GM12872 (cell line): Measurements from ENCODE around the gene KLC1.
A peak's percentile ranks its signal among the peaks of the same experiment; 100 is the strongest.

Experiments
- TF ChIP-seq, protein P1 (sequence below): IDR thresholded peaks from 3 replicates; pipeline ENCODE4 v1.5.1; 2011; ENCODE audit warnings: low read depth, mild to moderate bottlenecking, low read length, moderate library complexity; ENCODE audit not compliant: insufficient read depth

Gene KLC1

GRCh38 chr14:103749452-103749851 is 120.4 kb downstream of the KLC1 start:
- TF ChIP-seq, protein P1, sequence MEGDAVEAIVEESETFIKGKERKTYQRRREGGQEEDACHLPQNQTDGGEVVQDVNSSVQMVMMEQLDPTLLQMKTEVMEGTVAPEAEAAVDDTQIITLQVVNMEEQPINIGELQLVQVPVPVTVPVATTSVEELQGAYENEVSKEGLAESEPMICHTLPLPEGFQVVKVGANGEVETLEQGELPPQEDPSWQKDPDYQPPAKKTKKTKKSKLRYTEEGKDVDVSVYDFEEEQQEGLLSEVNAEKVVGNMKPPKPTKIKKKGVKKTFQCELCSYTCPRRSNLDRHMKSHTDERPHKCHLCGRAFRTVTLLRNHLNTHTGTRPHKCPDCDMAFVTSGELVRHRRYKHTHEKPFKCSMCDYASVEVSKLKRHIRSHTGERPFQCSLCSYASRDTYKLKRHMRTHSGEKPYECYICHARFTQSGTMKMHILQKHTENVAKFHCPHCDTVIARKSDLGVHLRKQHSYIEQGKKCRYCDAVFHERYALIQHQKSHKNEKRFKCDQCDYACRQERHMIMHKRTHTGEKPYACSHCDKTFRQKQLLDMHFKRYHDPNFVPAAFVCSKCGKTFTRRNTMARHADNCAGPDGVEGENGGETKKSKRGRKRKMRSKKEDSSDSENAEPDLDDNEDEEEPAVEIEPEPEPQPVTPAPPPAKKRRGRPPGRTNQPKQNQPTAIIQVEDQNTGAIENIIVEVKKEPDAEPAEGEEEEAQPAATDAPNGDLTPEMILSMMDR = no peak

- TF ChIP-seq, protein P1 = 0 out of 3 replicates have a peak, but pooled peaks have one; percentile 2
Measured at GRCh38 chr14:103749860-103750259, 120.8 kb downstream of the KLC1 start.
